OCI-LY7 (cell line): Measurements from ENCODE around the gene ZNF335. TPM values are rescaled to one million over a fixed set of nuclear protein-coding genes. Genes with fewer than 3 reads are reported as not detected.

Experiments
- BruUV-seq: library from RNA; stranded (reverse); fragments of 400-500 nt; replicated peaks from 2 replicates; lab custom pipeline; 2021; lab: Mats Ljungman, UMichigan
- CTCF ChIA-PET: fragments of 300-600 bp; sonication (Branson Sonifier 250); formaldehyde crosslinking; loops from one replicate; lab custom pipeline; 2022; ENCODE audit warnings: antibody characterized with exemption; ENCODE audit not compliant: unreplicated experiment; lab: Charles Lee
- POLR2A ChIA-PET: fragments of 300-600 bp; sonication (Branson Sonifier 250); formaldehyde crosslinking; loops from one replicate; lab custom pipeline; 2022; ENCODE audit warnings: antibody characterized with exemption; lab: Charles Lee
- DNase-seq: peaks from one replicate; pipeline ENCODE4 v3.0.0-alpha.2; 2015; ENCODE audit warnings: low spot score
- H2AFZ ChIP-seq: fragments of 200-600 bp; sonication (generic), shearing (Covaris generic); 2 replicates; pipeline ENCODE4 v1.6.1; 2014; ENCODE audit warnings: mild to moderate bottlenecking, antibody characterized with exemption, low read length, moderate library complexity
- H3K27ac ChIP-seq: fragments of 200-600 bp; sonication (generic); 2 replicates; pipeline ENCODE4 v1.5.1; 2014; ENCODE audit warnings: mixed run types, low read depth, mild to moderate bottlenecking, moderate library complexity, low read length, inconsistent platforms; ENCODE audit not compliant: poor library complexity, severe bottlenecking
- H3K36me3 ChIP-seq: fragments of 200-600 bp; sonication (generic); 2 replicates; pipeline ENCODE4 v1.6.1; 2014; ENCODE audit warnings: mild to moderate bottlenecking, antibody characterized with exemption, low read length, moderate library complexity, mixed read lengths; ENCODE audit not compliant: insufficient read depth
- H3K4me1 ChIP-seq: fragments of 200-600 bp; sonication (generic); 2 replicates; pipeline ENCODE4 v1.5.1; 2014; ENCODE audit warnings: mild to moderate bottlenecking, low read length; ENCODE audit not compliant: insufficient read depth, poor library complexity, severe bottlenecking
- H3K4me2 ChIP-seq: fragments of 200-600 bp; sonication (generic); 2 replicates; pipeline ENCODE4 v1.6.1; 2014; ENCODE audit warnings: mild to moderate bottlenecking, low read length
- H3K4me3 ChIP-seq: fragments of 200-600 bp; sonication (generic); 2 replicates; pipeline ENCODE4 v1.5.1; 2014; ENCODE audit warnings: mild to moderate bottlenecking, low read depth, low read length; ENCODE audit not compliant: poor library complexity, severe bottlenecking
- H3K79me2 ChIP-seq: fragments of 200-600 bp; sonication (generic); 2 replicates; pipeline ENCODE4 v1.6.1; 2016; ENCODE audit warnings: low read depth, mild to moderate bottlenecking, low read length, moderate library complexity, mixed read lengths; ENCODE audit not compliant: insufficient read depth
- H3K9me2 ChIP-seq: fragments of 200-600 bp; sonication (generic); 2 replicates; pipeline ENCODE4 v1.6.1; 2016; ENCODE audit warnings: mild to moderate bottlenecking, low read length, mixed read lengths; ENCODE audit not compliant: insufficient read depth
- H3K9me3 ChIP-seq: fragments of 200-600 bp; sonication (generic); 2 replicates; pipeline ENCODE4 v1.6.1; 2014; ENCODE audit warnings: mild to moderate bottlenecking, mixed run types, low read length, mixed read lengths
- H4K20me1 ChIP-seq: fragments of 200-600 bp; sonication (generic); 2 replicates; pipeline ENCODE4 v1.6.1; 2014; ENCODE audit warnings: mild to moderate bottlenecking, antibody characterized with exemption, low read length, moderate library complexity, mixed read lengths; ENCODE audit not compliant: insufficient read depth
- EZH2phosphoT487 ChIP-seq: fragments of 200-600 bp; sonication (generic); IDR thresholded peaks from 2 replicates; pipeline ENCODE4 v1.6.1; 2018; ENCODE audit warnings: low read depth, borderline replicate concordance, mild to moderate bottlenecking, mixed run types, antibody characterized with exemption, low read length, moderate library complexity, mixed read lengths
- intact Hi-C: fragments of 100-400 bp; cut with micrococcal nuclease; formaldehyde crosslinking; loops from one replicate; pipeline ENCODE4 v1.10.0; 2022; ENCODE audit not compliant: unreplicated experiment
- total RNA-seq, 2 experiments: library from RNA; depleted of rRNA in 1 of 2; stranded (reverse); fragments of >200 nt in 1 of 2; shearing (Covaris generic) in 1 of 2; gene quantifications; 2 replicates each; pipeline ENCODE4 v1.2.3, GENCODE V29; 2014 to 2022
- TF ChIP-seq, protein P1 (sequence below): fragments of 200-600 bp; sonication (generic); conservative IDR thresholded peaks from 2 replicates; pipeline ENCODE4 v1.5.1; 2014; ENCODE audit warnings: mild to moderate bottlenecking, antibody characterized with exemption, low read length, moderate library complexity, mixed read lengths

ZNF335 gene
- total RNA-seq, 2 experiments from 2014 or later = 21.0 to 28.4 TPM

DNA sequence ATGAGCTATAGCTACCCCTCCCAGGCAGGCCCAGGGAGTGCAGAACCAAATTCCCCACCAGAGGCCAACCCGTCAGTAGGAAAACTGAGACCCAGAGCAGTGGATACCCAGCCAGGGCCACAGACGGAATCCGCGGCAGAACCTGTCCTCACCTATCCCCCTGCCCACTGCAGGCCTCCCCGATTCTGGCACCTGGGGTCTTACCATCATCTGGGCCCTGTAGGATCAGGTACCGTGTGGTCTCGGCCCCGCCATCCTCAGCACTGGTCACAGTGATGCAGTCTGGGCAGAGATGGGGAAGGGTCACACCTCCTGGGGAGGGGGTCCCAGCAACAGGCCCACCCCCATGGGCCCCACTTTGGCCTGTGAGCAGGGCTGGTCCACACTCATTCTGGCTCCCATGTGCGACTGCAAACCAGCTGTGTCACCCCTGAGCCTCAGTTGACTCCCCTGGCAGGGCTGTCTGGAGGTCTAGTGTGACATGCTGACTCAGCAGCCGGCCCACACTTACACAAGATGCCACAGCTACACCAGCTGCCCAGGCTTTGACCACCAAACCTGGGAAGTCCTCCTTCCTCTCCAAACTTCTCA, 3.8 kb downstream of the ZNF335 start:
- H2AFZ ChIP-seq = no peak overlapping the region
- H3K4me1 ChIP-seq = peaks cover 20% of the 10 kb centered on the region
- no peaks in the 10 kb centered on the region for H3K9me2 ChIP-seq
- no peak for DNase-seq
- peaks cover 23% of the 10 kb centered on the region for H3K79me2 ChIP-seq
- BruUV-seq = no TSS peak
- H4K20me1 ChIP-seq = no peaks in the 10 kb centered on the region
- CTCF ChIA-PET = no interaction called here
- no peak overlapping the region for H3K4me2 ChIP-seq
- intact Hi-C loops = no loop called here
- peaks cover 60% of the 10 kb centered on the region for H3K36me3 ChIP-seq
- H3K9me3 ChIP-seq = no peaks in the 10 kb centered on the region
- TF ChIP-seq, protein P1, sequence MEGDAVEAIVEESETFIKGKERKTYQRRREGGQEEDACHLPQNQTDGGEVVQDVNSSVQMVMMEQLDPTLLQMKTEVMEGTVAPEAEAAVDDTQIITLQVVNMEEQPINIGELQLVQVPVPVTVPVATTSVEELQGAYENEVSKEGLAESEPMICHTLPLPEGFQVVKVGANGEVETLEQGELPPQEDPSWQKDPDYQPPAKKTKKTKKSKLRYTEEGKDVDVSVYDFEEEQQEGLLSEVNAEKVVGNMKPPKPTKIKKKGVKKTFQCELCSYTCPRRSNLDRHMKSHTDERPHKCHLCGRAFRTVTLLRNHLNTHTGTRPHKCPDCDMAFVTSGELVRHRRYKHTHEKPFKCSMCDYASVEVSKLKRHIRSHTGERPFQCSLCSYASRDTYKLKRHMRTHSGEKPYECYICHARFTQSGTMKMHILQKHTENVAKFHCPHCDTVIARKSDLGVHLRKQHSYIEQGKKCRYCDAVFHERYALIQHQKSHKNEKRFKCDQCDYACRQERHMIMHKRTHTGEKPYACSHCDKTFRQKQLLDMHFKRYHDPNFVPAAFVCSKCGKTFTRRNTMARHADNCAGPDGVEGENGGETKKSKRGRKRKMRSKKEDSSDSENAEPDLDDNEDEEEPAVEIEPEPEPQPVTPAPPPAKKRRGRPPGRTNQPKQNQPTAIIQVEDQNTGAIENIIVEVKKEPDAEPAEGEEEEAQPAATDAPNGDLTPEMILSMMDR = no peak
- POLR2A ChIA-PET = no interaction called here
- no peak overlapping the region for H3K27ac ChIP-seq
- no peak overlapping the region for H3K4me3 ChIP-seq

DNA sequence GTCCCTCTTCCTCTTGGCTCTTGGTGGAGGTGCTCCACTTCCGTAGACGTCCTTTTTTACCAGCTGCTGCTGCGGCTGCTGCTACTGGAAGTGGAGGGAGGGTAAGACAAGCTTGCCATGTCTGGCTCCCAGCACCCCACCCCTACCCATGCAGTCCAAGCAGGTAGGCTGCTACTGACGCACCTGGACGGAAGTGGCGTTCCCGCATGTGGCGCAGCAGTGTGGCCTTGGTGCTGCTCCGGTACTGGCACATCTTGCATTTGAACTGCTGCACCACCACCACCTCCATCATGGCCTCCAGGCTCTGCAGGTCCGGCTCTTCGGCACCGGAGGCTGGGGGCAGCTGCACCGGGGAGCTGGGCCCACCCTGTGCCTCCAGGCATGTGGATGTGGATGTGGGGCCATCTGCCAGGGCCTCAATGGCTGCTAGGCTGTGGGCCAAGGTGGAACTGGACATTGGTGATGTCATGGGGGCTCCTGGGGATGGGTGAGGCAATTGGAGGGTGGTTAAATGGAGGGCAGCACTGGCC, 4.4 kb downstream of the ZNF335 start:
- no peaks in the 10 kb centered on the region for H3K9me3 ChIP-seq
- no peak overlapping the region for H3K27ac ChIP-seq
- ChIA-PET POLR2A (no interaction called here), CTCF (no interaction called here)
- peaks cover 61% of the 10 kb centered on the region for H3K36me3 ChIP-seq
- no peak overlapping the region for H3K4me2 ChIP-seq
- H3K9me2 ChIP-seq = no peaks in the 10 kb centered on the region
- no peak overlapping the region for H2AFZ ChIP-seq
- no peak overlapping the region for H3K4me3 ChIP-seq
- BruUV-seq = no TSS peak
- H3K79me2 ChIP-seq = peaks cover 23% of the 10 kb centered on the region
- intact Hi-C loops = no loop called here
- H3K4me1 ChIP-seq = peaks cover 15% of the 10 kb centered on the region
- H4K20me1 ChIP-seq = no peaks in the 10 kb centered on the region
- TF ChIP-seq, protein P1 = no peak
- no peak for TF ChIP-seq EZH2phosphoT487
- no peak for DNase-seq

DNA sequence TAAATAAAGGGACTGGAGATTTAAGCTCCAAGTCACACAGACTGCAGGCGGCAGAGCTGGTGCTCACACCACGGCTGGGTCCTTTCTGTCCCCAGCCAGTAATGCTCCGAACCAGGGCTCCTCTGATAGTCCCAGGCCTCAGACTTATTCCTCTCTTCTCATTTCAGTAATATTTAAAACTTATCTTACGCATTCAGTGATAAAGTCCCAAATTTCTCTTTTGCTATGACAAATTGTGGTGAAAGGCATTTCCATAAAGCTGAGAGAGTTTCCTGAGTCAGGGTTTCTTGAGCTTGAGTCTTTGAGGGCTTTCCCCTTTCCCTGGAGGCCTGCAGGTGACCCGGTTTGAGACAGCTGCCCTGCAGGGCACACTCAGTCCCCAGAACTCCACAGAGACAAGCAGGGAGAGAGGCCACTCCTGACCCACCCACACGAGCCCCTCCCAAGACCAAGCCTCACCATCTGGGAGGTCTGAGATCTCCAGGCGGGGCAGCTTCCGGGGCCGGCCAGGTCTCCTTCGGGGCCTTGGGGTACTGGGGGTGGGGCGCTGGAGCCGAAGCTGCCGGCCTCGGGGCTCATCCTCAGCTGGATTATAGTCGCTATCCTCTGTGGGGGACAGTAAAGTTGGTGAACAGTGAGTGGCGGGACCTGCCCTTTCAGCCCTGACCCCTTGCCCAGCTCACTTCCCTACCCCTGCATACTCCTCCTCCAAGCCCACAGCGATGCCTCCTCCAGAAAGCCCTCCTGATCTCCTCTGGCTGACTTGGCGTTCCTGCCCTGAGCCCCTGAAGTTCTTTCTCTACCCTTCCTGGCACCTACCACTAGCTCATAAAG, 6.6 kb downstream of the ZNF335 start:
- Histone ChIP-seq H4K20me1 (no peaks in the 10 kb centered on the region), H3K4me1 (peaks cover 13% of the 10 kb centered on the region), H3K4me2 (no peak overlapping the region), H3K4me3 (no peak overlapping the region), H3K9me3 (no peaks in the 10 kb centered on the region), H2AFZ (no peak overlapping the region), H3K9me2 (no peaks in the 10 kb centered on the region), H3K79me2 (peaks cover 12% of the 10 kb centered on the region), H3K36me3 (peaks cover 80% of the 10 kb centered on the region), H3K27ac (no peak overlapping the region)
- ChIA-PET CTCF (no interaction called here), POLR2A (interaction anchor here (0.5 to 0.7 kb wide), 2 partner anchors 30 to 197 kb away, joined by 3 to 4 read pairs; no protein-coding TSS in a partner anchor)
- no peak for DNase-seq
- no peak for TF ChIP-seq EZH2phosphoT487
- TF ChIP-seq, protein P1 = no peak
- intact Hi-C loops = no loop called here
- no TSS peak for BruUV-seq
